Measurements from ENCODE around the gene PCDHGB7.
"Not testable (repeated sequence)": the region's sequence is repeated elsewhere in the genome, so short reads cannot be mapped to it uniquely, and the experiment has no call there.

The PCDHGB7 gene

DNA sequence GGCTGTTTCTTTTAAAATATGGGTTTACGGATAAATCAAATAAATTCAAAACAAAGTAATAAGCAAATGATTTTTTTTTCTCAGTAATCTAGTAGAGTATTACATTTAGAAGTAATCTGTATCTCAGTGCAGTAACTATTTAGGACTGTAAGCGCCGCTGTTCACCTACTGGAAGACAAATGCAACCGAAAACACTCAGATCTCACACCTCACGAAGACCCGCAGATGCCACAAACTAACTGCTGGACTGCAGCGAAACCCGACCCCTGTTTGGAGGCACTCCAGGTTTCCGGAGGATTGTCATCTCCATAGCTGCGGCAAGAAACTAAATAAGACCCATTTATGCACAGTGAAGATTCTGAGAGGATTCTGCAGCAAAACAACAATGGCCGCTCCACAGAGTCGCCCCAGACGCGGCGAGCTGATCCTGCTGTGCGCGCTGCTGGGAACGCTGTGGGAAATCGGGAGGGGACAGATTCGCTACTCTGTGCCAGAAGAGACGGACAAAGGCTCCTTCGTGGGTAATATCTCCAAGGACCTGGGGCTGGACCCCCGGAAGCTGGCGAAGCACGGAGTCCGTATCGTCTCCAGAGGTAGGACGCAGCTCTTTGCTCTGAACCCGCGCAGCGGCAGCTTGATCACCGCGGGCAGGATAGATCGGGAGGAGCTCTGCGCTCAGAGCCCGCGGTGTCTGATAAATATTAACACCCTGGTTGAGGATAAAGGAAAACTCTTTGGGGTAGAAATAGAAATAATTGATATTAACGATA, 24.9 kb upstream of the PCDHGB7 start, which contains the start of gene PCDHGA8:
PCDHGA8 (plus strand) TSS at position 205 of the 770 bp plus-strand sequence; CDS start at position 386, 181 bp downstream.
- no peak for TF ChIP-seq CTCF (IDR thresholded peaks at IDR 0.05; ENCODE audit: extremely low read depth, missing control alignments)
- no peak for DNase-seq (ENCODE audit: low spot score)

GRCh38 chr5:141393267-141393666, 24.2 kb upstream of the PCDHGB7 start:
- no peak for DNase-seq (ENCODE audit: low spot score)
- no peak for TF ChIP-seq CTCF (IDR thresholded peaks at IDR 0.05; ENCODE audit: extremely low read depth, missing control alignments)

DNA sequence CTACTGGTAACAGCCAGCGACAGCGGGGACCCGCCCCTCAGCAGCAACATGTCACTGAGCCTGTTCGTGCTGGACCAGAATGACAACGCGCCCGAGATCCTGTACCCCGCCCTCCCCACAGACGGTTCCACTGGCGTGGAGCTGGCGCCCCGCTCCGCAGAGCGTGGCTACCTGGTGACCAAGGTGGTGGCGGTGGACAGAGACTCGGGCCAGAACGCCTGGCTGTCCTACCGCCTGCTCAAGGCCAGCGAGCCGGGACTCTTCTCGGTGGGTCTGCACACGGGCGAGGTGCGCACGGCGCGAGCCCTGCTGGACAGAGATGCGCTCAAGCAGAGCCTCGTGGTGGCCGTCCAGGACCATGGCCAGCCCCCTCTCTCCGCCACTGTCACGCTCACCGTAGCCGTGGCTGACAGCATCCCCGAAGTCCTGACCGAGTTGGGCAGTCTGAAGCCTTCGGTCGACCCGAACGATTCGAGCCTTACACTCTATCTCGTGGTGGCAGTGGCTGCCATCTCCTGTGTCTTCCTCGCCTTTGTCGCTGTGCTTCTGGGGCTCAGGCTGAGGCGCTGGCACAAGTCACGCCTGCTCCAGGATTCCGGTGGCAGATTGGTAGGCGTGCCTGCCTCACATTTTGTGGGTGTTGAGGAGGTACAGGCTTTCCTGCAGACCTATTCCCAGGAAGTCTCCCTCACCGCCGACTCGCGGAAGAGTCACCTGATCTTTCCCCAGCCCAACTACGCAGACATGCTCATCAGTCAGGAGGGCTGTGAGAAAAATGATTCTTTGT, 22.9 kb upstream of the PCDHGB7 start:
- not testable (repeated sequence) for DNase-seq (ENCODE audit: low spot score)

- TF ChIP-seq CTCF (IDR thresholded peaks at IDR 0.05; ENCODE audit: extremely low read depth, missing control alignments): peak; percentile 62
- DNase-seq (ENCODE audit: low spot score): peak; percentile 81
These were observed 19.5 kb upstream of the PCDHGB7 start, which contains the start of gene PCDHGB5 for GRCh38 chr5:141397756-141398551. Gene PCDHGB5 (plus strand): TSS chr5:141397947. CDS start chr5:141398128, 181 bp downstream.

DNA sequence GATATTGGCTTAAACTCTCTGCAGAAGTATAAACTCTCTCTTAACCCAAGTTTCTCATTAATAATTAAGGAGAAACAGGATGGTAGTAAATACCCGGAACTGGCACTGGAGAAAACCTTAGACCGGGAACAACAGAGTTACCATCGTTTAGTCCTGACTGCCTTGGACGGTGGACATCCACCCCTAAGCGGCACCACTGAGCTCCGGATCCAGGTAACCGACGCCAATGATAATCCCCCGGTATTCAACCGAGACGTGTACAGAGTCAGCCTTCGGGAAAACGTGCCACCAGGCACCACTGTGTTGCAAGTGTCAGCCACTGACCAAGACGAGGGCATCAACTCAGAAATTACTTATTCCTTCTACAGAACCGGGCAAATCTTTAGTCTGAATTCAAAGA, 18.9 kb upstream of the PCDHGB7 start:
- TF ChIP-seq CTCF (IDR thresholded peaks at IDR 0.05; ENCODE audit: extremely low read depth, missing control alignments): no peak
- DNase-seq (ENCODE audit: low spot score): no peak

GRCh38 chr5:141399555-141400258, 17.8 kb upstream of the PCDHGB7 start:
- no peak for TF ChIP-seq CTCF (IDR thresholded peaks at IDR 0.05; ENCODE audit: extremely low read depth, missing control alignments)
- no peak for DNase-seq (ENCODE audit: low spot score)
